ENCODE results near the gene LRSAM1. TPM values are rescaled to one million over a fixed set of nuclear protein-coding genes. Genes with fewer than 3 reads are reported as not detected.
A peak's percentile ranks its signal among the peaks of the same experiment; 100 is the strongest.

The LRSAM1 gene
- total and polyA plus RNA-seq, 9 of the 15 experiments (the other 6 are each of a cell fraction or from before 2014, with no cell fraction given), result 0.07 to 16.2 (median 4.7) TPM

DNA sequence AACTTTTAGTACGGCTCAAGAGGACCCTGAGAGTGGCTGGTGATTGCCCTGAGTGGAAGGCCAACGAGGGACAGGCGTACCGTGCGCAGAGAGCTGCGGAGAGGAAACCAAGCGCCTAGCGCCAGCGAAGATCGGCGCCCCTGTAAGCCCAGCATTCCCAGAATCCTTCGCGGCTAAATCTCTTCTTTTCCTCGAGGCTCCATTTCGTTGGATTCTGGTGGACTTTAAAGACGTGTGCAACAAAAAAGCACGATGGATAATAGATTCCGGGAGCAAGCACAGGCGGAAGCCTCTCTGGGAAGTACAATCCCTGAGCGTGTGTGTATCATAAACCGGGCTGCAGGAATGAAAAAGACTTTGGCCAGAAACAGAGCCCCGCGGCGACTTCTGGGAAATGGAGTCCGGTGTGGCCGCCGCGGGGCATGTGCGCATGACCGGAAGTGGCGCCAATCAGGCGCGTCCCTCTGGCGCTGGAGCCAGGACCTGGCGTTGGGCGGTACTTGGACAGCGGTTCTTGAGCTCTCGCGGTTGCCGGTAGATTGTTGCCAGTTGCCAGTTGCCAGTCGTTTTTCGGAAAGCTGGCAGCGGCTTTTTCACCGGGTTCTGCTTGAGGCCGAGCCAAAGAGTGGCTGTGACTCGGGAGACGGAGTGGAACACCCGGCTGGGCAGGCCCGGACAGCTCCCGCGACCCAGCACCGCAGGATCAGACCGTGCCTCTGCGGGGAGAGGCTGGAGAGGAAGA is 27.2 kb upstream of the LRSAM1 start, which contains the start of gene ZNF79 (continued):
- TF ChIP-seq GTF2A2 (tag; IDR thresholded peaks at IDR 0.05) (0 out of 2 replicates have a peak, but pooled peaks have one; percentile 33), SMARCA4 (IDR thresholded peaks at IDR 0.05) (0 out of 2 replicates have a peak, but pooled peaks have one; percentile 11), RFX7 (CRISPR knock-in tag; IDR thresholded peaks at IDR 0.05) (no peak), CHD4 (IDR thresholded peaks at IDR 0.05; ENCODE audit: insufficient read depth, insufficient replicate concordance, low read depth, low read length, poor library complexity, severe bottlenecking) (no peak), TBP (optimal IDR thresholded peaks at IDR 0.05; ENCODE audit: low read depth, low read length) (peak; percentile 97), POLR2G (IDR thresholded peaks at IDR 0.05; ENCODE audit: low read depth, low read length) (peak; percentile 88), TAF15 (IDR thresholded peaks at IDR 0.05; ENCODE audit: low read depth, low read length) (no peak), ZNF212 (CRISPR knock-in tag; IDR thresholded peaks at IDR 0.05) (no peak), RBM39 (optimal IDR thresholded peaks at IDR 0.05; ENCODE audit: low read depth, low read length) (no peak), SRSF3 (IDR thresholded peaks at IDR 0.05; ENCODE audit: insufficient read depth, low read length) (no peak), HOXB6 (CRISPR knock-in tag; IDR thresholded peaks at IDR 0.05; ENCODE audit: borderline replicate concordance) (no peak), CBFB (CRISPR knock-in tag; IDR thresholded peaks at IDR 0.05) (0 out of 2 replicates have a peak, but pooled peaks have one; percentile 36), EP400 (IDR thresholded peaks at IDR 0.05) (peak; percentile 72)
- TF ChIP-seq, protein P1, sequence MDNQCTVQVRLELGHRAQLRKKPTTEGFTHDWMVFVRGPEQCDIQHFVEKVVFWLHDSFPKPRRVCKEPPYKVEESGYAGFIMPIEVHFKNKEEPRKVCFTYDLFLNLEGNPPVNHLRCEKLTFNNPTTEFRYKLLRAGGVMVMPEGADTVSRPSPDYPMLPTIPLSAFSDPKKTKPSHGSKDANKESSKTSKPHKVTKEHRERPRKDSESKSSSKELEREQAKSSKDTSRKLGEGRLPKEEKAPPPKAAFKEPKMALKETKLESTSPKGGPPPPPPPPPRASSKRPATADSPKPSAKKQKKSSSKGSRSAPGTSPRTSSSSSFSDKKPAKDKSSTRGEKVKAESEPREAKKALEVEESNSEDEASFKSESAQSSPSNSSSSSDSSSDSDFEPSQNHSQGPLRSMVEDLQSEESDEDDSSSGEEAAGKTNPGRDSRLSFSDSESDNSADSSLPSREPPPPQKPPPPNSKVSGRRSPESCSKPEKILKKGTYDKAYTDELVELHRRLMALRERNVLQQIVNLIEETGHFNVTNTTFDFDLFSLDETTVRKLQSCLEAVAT (IDR thresholded peaks at IDR 0.05), result no peak
- TF ChIP-seq, protein P2, sequence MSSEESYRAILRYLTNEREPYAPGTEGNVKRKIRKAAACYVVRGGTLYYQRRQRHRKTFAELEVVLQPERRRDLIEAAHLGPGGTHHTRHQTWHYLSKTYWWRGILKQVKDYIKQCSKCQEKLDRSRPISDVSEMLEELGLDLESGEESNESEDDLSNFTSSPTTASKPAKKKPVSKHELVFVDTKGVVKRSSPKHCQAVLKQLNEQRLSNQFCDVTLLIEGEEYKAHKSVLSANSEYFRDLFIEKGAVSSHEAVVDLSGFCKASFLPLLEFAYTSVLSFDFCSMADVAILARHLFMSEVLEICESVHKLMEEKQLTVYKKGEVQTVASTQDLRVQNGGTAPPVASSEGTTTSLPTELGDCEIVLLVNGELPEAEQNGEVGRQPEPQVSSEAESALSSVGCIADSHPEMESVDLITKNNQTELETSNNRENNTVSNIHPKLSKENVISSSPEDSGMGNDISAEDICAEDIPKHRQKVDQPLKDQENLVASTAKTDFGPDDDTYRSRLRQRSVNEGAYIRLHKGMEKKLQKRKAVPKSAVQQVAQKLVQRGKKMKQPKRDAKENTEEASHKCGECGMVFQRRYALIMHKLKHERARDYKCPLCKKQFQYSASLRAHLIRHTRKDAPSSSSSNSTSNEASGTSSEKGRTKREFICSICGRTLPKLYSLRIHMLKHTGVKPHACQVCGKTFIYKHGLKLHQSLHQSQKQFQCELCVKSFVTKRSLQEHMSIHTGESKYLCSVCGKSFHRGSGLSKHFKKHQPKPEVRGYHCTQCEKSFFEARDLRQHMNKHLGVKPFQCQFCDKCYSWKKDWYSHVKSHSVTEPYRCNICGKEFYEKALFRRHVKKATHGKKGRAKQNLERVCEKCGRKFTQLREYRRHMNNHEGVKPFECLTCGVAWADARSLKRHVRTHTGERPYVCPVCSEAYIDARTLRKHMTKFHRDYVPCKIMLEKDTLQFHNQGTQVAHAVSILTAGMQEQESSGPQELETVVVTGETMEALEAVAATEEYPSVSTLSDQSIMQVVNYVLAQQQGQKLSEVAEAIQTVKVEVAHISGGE (CRISPR knock-in tag; IDR thresholded peaks at IDR 0.05), result peak in 1 of 3 experiments; percentile 74; a peak in 2 of 6 replicates
- TF ChIP-seq, protein P3, sequence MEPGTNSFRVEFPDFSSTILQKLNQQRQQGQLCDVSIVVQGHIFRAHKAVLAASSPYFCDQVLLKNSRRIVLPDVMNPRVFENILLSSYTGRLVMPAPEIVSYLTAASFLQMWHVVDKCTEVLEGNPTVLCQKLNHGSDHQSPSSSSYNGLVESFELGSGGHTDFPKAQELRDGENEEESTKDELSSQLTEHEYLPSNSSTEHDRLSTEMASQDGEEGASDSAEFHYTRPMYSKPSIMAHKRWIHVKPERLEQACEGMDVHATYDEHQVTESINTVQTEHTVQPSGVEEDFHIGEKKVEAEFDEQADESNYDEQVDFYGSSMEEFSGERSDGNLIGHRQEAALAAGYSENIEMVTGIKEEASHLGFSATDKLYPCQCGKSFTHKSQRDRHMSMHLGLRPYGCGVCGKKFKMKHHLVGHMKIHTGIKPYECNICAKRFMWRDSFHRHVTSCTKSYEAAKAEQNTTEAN (CRISPR knock-in tag; IDR thresholded peaks at IDR 0.05), result no peak
- TF ChIP-seq, protein P4, sequence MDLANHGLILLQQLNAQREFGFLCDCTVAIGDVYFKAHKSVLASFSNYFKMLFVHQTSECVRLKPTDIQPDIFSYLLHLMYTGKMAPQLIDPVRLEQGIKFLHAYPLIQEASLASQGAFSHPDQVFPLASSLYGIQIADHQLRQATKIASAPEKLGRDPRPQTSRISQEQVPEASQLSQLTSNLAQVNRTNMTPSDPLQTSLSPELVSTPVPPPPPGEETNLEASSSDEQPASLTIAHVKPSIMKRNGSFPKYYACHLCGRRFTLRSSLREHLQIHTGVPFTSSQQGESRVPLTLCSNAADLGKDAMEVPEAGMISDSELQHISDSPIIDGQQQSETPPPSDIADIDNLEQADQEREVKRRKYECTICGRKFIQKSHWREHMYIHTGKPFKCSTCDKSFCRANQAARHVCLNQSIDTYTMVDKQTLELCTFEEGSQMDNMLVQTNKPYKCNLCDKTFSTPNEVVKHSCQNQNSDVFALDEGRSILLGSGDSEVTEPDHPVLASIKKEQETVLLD (IDR thresholded peaks at IDR 0.05), result no peak
- TF ChIP-seq, protein P5, sequence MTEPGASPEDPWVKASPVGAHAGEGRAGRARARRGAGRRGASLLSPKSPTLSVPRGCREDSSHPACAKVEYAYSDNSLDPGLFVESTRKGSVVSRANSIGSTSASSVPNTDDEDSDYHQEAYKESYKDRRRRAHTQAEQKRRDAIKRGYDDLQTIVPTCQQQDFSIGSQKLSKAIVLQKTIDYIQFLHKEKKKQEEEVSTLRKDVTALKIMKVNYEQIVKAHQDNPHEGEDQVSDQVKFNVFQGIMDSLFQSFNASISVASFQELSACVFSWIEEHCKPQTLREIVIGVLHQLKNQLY (CRISPR knock-in tag; conservative IDR thresholded peaks at IDR 0.05), result 0 out of 4 replicates have a peak, but pooled peaks of 1 of the 2 experiments have one; percentile 34

Measured in K562 (cell line).